ENCODE results near the gene PARVG. TPM values are rescaled to one million over a fixed set of nuclear protein-coding genes. Genes with fewer than 3 reads are reported as not detected.

The PARVG gene
- total RNA-seq, 3 donors from 2014 or later, result 5.8 to 9.7 (median 8.1) TPM

DNA sequence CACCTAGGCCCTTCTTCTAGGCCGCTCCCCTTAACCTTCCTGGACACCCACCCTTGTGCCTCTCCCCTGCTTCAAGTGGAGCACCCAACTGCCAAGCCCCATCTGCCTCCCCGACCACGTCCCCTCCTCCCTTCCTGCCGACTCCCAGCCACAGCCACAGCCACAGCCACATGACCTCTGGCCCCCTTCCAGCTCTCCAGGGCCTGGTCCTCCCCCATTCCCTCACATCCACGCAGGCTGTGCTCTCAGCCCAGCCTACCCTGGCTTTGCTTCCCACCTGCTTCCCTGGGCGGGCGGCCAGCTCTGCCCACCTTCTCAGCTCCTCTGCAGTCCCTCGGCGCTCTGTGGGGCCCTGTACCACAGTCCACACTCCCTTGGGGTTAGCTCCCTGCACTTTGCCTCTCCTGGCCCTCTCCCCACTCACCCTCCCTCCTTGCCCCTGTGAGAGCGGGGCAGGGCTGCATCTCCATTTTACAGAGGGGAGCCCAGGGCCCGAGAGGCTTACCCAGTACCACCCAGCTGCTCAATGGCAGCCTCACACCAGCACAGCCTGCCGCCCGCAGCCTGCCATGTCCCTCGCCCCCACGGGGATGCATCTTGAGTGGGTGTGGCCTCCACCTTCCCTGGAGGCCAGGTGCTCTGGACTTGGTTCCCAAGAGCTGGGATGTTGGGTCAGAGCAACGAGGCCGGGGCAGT, 20.3 kb downstream of the PARVG start:
- Histone ChIP-seq H3K9me3 (no peaks in the 10 kb centered on the region), H3K4me3 (no peak overlapping the region), H3K4me1 (ENCODE audit: low read depth) (no peaks in the 10 kb centered on the region), H3K36me3 (ENCODE audit: low read depth) (no peaks in the 10 kb centered on the region)
- TF ChIP-seq, protein P1, sequence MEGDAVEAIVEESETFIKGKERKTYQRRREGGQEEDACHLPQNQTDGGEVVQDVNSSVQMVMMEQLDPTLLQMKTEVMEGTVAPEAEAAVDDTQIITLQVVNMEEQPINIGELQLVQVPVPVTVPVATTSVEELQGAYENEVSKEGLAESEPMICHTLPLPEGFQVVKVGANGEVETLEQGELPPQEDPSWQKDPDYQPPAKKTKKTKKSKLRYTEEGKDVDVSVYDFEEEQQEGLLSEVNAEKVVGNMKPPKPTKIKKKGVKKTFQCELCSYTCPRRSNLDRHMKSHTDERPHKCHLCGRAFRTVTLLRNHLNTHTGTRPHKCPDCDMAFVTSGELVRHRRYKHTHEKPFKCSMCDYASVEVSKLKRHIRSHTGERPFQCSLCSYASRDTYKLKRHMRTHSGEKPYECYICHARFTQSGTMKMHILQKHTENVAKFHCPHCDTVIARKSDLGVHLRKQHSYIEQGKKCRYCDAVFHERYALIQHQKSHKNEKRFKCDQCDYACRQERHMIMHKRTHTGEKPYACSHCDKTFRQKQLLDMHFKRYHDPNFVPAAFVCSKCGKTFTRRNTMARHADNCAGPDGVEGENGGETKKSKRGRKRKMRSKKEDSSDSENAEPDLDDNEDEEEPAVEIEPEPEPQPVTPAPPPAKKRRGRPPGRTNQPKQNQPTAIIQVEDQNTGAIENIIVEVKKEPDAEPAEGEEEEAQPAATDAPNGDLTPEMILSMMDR (IDR thresholded peaks at IDR 0.05), result no peak
- DNase-seq (peak in 2 of 3 donors; percentile 8 to 35), ATAC-seq (no peak)
- intact Hi-C loops (cut with DNase I, micrococcal nuclease), result no loop called here

DNA sequence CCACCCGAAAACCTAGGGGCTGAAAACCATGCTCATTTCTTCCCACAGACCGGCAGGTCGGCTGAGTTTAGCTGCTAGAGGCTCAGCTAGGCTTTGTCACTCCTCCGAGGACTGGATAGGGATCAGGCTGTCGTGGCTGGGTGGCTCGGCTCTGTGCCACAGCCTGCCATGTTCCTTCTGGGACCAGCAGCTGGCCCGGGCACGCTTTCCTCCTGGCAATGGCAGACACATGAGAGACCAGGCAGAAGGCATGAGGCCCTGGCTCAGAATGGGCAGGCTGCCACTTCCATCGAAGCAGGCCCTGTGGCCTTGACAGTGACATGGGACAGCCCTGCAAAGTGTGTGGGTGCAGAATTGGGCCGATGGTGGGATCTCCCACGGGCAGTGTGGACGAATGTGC, 20.9 kb downstream of the PARVG start:
- ATAC-seq (no peak), DNase-seq (peak in 1 of 3 donors; percentile 33)
- intact Hi-C loops (cut with DNase I, micrococcal nuclease), result no loop called here
- Histone ChIP-seq H3K4me3 (no peak overlapping the region), H3K4me1 (ENCODE audit: low read depth) (no peaks in the 10 kb centered on the region), H3K9me3 (no peaks in the 10 kb centered on the region), H3K36me3 (ENCODE audit: low read depth) (no peaks in the 10 kb centered on the region)
- TF ChIP-seq, protein P1 (IDR thresholded peaks at IDR 0.05), result no peak

DNA sequence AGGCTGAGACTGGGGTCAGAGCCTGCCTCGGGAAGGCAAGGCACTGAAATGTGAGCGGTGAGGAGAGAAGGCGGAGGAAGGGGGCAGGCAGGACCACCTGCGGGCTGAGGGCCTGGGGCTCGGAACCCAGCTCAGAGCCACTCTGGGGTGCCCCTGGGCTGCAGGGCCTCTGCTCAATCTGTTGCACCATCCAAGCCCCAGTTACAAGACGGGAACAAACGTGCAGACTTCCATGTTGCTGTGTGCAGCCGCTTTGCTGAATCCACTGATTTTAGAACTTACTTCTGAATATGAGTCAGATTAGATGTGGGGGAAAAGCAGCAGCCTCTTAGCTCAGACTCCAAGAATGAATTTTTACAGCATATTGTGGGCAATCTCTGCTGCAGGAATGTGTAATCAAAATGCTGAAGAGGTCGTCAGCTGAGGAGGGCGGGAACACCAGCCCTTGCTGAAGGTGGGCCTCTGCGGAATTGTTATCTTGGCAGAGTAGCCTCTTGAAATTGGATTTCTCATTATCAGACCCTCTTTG, 21.6 kb downstream of the PARVG start:
- H3K36me3 ChIP-seq (ENCODE audit: low read depth), result no peaks in the 10 kb centered on the region
- H3K9me3 ChIP-seq, result no peaks in the 10 kb centered on the region
- no peak overlapping the region for H3K4me3 ChIP-seq
- H3K4me1 ChIP-seq (ENCODE audit: low read depth), result no peaks in the 10 kb centered on the region
- TF ChIP-seq, protein P1 (IDR thresholded peaks at IDR 0.05), result no peak
- ATAC-seq (no peak), DNase-seq (no peak)
- intact Hi-C loops (cut with DNase I, micrococcal nuclease), result no loop called here

GRCh38 chr22:44203203-44203602, 22.5 kb downstream of the PARVG start:
- TF ChIP-seq, protein P1 (IDR thresholded peaks at IDR 0.05), result no peak
- H3K4me1 ChIP-seq (ENCODE audit: low read depth), result no peaks in the 10 kb centered on the region
- no peak overlapping the region for H3K4me3 ChIP-seq
- no peaks in the 10 kb centered on the region for H3K9me3 ChIP-seq
- intact Hi-C loops (cut with DNase I, micrococcal nuclease), result no loop called here
- DNase-seq, result no peak
- no peak for ATAC-seq
- H3K36me3 ChIP-seq (ENCODE audit: low read depth), result no peaks in the 10 kb centered on the region

- DNase-seq, result no peak
- TF ChIP-seq, protein P1 (IDR thresholded peaks at IDR 0.05), result no peak
- Histone ChIP-seq H3K4me3 (no peak overlapping the region), H3K36me3 (ENCODE audit: low read depth) (no peaks in the 10 kb centered on the region), H3K4me1 (ENCODE audit: low read depth) (no peaks in the 10 kb centered on the region), H3K9me3 (peaks cover 2% of the 10 kb centered on the region)
- intact Hi-C loops (cut with DNase I, micrococcal nuclease), result no loop called here
- peak; percentile 36 for ATAC-seq
These were observed 24.2 kb downstream of the PARVG start for GRCh38 chr22:44204739-44205515.
